ENCODE measurements around the gene LLGL1. TPM values are rescaled to one million over a fixed set of nuclear protein-coding genes. Genes with fewer than 3 reads are reported as not detected.
A peak's percentile ranks its signal among the peaks of the same experiment; 100 is the strongest.

Gene LLGL1
- total RNA-seq, 2 experiments from 2014 or later: 17.5 to 18.4 TPM

GRCh38 chr17:18184143-18185031 is 41.0 kb upstream of the LLGL1 start:
- ATAC-seq: no peak
- peaks cover 51% of the 10 kb centered on the region for H3K4me1 Mint-ChIP-seq
- POLR2A ChIA-PET: interaction anchor here (0.6 to 1.9 kb wide), 3 partner anchors 26 to 358 kb away, joined by 3 to 4 read pairs (median 4); no protein-coding TSS in a partner anchor
- H3K27me3 Mint-ChIP-seq: no peaks in the 10 kb centered on the region
- H3K27ac Mint-ChIP-seq: peak overlapping the region; percentile 93
- peak overlapping the region; percentile 97 for H3K4me3 Mint-ChIP-seq
- intact Hi-C loops (cut with DNase I, micrococcal nuclease): loop anchor here (5.0 kb wide), 4 partner anchors 43 to 598 kb away; partner anchors contain the start of genes DRG2 (in 1 of the 2), LLGL1 (in 1 of the 2) and TVP23B (in 1 of the 2)
- peaks cover 46% of the 10 kb centered on the region for H3K36me3 Mint-ChIP-seq (ENCODE audit: low read depth)
- CTCF ChIA-PET: interaction anchor here (0.6 to 5.8 kb wide), 10 partner anchors 11 to 1055 kb away, joined by 3 to 23 read pairs (median 4); no protein-coding TSS in a partner anchor
- DNase-seq: peak; percentile 88
- H3K9me3 Mint-ChIP-seq (ENCODE audit: low read depth): no peaks in the 10 kb centered on the region

DNA sequence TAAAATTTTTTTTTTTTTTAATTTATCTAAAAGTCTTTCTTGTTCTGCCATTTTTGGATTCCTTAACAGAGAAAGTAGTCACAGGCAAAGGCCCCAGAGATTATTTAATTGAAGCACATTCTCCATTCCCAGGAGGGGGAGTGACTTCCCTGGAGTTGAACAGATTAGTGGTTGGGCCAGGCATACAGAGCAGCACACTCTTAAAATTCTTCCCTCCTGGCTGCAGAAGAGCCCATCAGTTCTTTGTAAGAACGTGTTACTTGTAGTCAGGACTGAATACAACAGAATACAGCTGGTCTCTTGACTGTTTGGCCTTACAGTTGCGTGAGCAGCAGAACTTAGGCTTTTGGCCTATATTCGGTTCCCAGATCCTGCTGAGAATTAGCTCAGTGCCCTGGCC is 40.0 kb upstream of the LLGL1 start:
- ATAC-seq (no peak), DNase-seq (no peak)
- H3K9me3 Mint-ChIP-seq (ENCODE audit: low read depth): no peaks in the 10 kb centered on the region
- intact Hi-C loops (cut with DNase I, micrococcal nuclease): no loop called here
- H3K27me3 Mint-ChIP-seq: no peaks in the 10 kb centered on the region
- peak overlapping the region; percentile 97 for H3K4me3 Mint-ChIP-seq
- peaks cover 57% of the 10 kb centered on the region for H3K4me1 Mint-ChIP-seq
- H3K36me3 Mint-ChIP-seq (ENCODE audit: low read depth): peaks cover 54% of the 10 kb centered on the region
- H3K27ac Mint-ChIP-seq: peak overlapping the region; percentile 93
- ChIA-PET POLR2A (no interaction called here), CTCF (interaction anchor here (0.7 to 5.8 kb wide), 7 partner anchors 12 to 1056 kb away, joined by 3 to 23 read pairs (median 4); no protein-coding TSS in a partner anchor)

DNA sequence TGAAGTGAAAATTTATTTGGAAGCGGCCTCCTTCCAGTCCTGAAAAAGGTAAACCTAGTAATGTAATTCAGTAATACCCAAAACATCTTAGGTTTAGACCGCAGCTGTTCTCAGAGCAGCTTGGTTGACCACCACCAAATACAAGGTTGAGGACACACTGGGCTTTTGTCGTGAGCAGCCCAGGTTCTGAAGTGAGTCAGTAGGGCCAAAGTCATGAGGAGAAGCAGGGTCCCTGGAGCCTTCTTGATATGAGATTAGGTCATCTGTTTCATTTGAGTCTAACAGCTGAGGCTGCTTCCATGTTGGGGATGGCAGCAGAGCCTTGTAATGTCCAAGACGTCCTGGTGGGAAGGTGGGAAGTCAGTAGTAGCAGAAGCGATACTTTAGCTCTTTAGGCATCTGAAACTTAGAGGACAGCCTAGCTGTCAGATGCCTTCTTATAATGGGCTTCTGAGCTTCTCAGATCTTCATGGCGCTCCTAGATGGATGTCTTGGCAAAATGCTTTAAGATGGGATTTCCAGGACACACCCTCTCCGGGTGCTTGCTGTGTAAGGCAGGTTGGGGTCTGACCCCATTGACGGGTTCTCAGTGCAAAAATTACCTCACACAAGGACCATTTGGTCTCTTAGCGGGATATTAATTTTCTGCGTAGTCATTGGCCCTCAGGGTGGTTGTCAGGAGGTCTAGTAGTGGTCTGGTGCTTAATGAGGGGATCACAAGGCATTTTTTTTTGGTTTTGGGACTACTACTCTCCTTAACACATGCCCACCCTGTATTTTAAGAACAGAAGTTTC is 39.4 kb upstream of the LLGL1 start:
- DNase-seq (no peak), ATAC-seq (no peak)
- CTCF ChIA-PET: interaction anchor here (0.5 to 5.8 kb wide), 6 partner anchors 11 to 45 kb away, joined by 3 to 23 read pairs (median 4); no protein-coding TSS in a partner anchor
- Mint-ChIP-seq H3K4me1 (peaks cover 57% of the 10 kb centered on the region), H3K27ac (peak overlapping the region; percentile 93), H3K36me3 (ENCODE audit: low read depth) (peaks cover 60% of the 10 kb centered on the region), H3K4me3 (peak overlapping the region; percentile 97), H3K27me3 (no peaks in the 10 kb centered on the region), H3K9me3 (ENCODE audit: low read depth) (no peaks in the 10 kb centered on the region)
- POLR2A ChIA-PET: no interaction called here
- intact Hi-C loops (cut with DNase I, micrococcal nuclease): no loop called here

DNA sequence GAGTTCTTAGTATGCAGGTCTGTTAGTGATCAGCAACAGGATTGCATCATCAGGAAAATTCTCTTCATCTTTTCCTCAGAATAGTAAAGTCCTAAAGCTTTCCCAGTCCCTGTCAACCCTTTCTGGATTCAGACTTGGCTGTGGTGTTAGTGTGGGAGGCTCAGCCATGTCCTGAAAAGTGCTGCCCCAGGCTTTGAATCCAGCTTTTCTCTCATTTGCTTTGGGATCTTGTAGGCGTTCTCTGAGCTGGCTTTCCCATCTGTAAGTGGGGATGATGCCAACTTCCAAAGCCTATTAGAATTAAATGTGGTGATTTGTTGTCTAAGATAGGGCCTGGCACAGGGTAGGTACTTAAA is 38.8 kb upstream of the LLGL1 start:
- Mint-ChIP-seq H3K27ac (peak overlapping the region; percentile 93), H3K9me3 (ENCODE audit: low read depth) (no peaks in the 10 kb centered on the region), H3K4me1 (peaks cover 57% of the 10 kb centered on the region), H3K36me3 (ENCODE audit: low read depth) (peaks cover 65% of the 10 kb centered on the region), H3K4me3 (peak overlapping the region; percentile 97), H3K27me3 (no peaks in the 10 kb centered on the region)
- ChIA-PET POLR2A (no interaction called here), CTCF (interaction anchor here (0.5 to 5.8 kb wide), 4 partner anchors 11 to 46 kb away, joined by 3 to 23 read pairs (median 4); no protein-coding TSS in a partner anchor)
- ATAC-seq: no peak
- intact Hi-C loops (cut with DNase I, micrococcal nuclease): no loop called here
- no peak for DNase-seq

DNA sequence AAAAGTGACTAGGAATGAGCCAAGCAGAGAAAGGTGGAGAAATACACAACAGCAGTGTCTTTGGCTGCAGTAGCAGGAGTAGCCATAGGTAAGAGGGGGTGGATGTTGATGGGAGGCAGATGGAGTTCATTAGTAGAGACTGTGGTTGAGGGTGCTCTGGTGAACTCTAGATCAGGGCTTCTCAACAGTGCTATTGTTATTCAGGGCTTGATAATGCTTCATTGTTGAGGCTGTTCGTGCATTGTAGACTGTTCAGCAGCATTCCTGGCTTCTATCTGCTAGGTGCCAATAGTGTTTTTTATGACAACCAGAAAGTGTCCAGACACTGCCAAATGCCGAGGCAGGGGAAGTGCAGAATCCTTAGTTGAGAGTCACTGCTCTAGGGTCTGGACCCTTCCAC is 38.2 kb upstream of the LLGL1 start:
- H3K4me3 Mint-ChIP-seq: peak overlapping the region; percentile 97
- no peak for DNase-seq
- peak overlapping the region; percentile 93 for H3K27ac Mint-ChIP-seq
- intact Hi-C loops (cut with DNase I, micrococcal nuclease): no loop called here
- no peaks in the 10 kb centered on the region for H3K27me3 Mint-ChIP-seq
- ChIA-PET POLR2A (no interaction called here), CTCF (interaction anchor here (0.7 to 5.8 kb wide), 2 partner anchors 11 to 70 kb away, joined by 3 to 23 read pairs; no protein-coding TSS in a partner anchor)
- no peaks in the 10 kb centered on the region for H3K9me3 Mint-ChIP-seq (ENCODE audit: low read depth)
- H3K4me1 Mint-ChIP-seq: peaks cover 57% of the 10 kb centered on the region
- ATAC-seq: no peak
- H3K36me3 Mint-ChIP-seq (ENCODE audit: low read depth): peaks cover 65% of the 10 kb centered on the region

GRCh38 chr17:18187821-18188761 is 37.3 kb upstream of the LLGL1 start:
- Mint-ChIP-seq H3K36me3 (ENCODE audit: low read depth) (peaks cover 68% of the 10 kb centered on the region), H3K4me3 (peak overlapping the region; percentile 97), H3K27me3 (no peaks in the 10 kb centered on the region), H3K27ac (peak overlapping the region; percentile 93), H3K9me3 (ENCODE audit: low read depth) (no peaks in the 10 kb centered on the region), H3K4me1 (peaks cover 60% of the 10 kb centered on the region)
- CTCF ChIA-PET: interaction anchor here (0.7 to 5.8 kb wide), 5 partner anchors 10 to 227 kb away, joined by 3 to 23 read pairs (median 3); no protein-coding TSS in a partner anchor
- intact Hi-C loops (cut with DNase I, micrococcal nuclease): loop anchor here in 1 of 2 experiments (1.0 kb wide), 1 partner anchor 47 kb away; no protein-coding TSS in a partner anchor
- DNase-seq: peak; percentile 41
- POLR2A ChIA-PET: no interaction called here
- no peak for ATAC-seq

- Mint-ChIP-seq H3K9me3 (ENCODE audit: low read depth) (no peaks in the 10 kb centered on the region), H3K36me3 (ENCODE audit: low read depth) (peaks cover 72% of the 10 kb centered on the region), H3K27ac (no peak overlapping the region), H3K27me3 (no peaks in the 10 kb centered on the region), H3K4me1 (peaks cover 75% of the 10 kb centered on the region), H3K4me3 (no peak overlapping the region)
- no peak for DNase-seq
- intact Hi-C loops (cut with DNase I, micrococcal nuclease): no loop called here
- ChIA-PET POLR2A (interaction anchor here (0.6 kb wide), 1 partner anchor 21 kb away, joined by 4 read pairs; no protein-coding TSS in a partner anchor), CTCF (interaction anchor here (0.6 to 5.8 kb wide), 2 partner anchors 8 to 103 kb away, joined by 3 to 23 read pairs; no protein-coding TSS in a partner anchor)
- no peak for ATAC-seq
These were observed 34.7 kb upstream of the LLGL1 start for GRCh38 chr17:18190628-18191235.

DNA sequence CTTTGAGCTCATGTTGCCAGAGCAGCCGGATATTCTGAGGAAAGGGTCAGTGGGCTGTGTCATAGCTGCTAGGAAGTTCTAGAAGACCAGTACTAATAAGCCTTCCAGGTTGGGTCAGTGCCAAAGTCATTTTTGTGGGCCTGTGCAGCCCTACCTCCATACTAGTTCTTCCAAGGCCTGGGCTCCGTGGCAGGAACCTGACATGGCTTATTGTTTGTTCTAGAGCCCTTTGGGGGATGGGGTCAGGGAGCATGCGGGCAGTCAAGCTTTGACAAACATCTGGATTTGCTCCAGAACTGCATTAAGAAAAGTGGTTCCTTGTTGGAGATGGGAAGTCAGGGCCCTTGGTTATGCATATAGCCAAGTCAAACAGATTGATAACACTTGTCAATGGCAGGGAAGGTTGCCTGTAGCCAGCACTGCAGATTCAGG is 34.2 kb upstream of the LLGL1 start:
- no peak overlapping the region for H3K27ac Mint-ChIP-seq
- H3K36me3 Mint-ChIP-seq (ENCODE audit: low read depth): peaks cover 71% of the 10 kb centered on the region
- peaks cover 77% of the 10 kb centered on the region for H3K4me1 Mint-ChIP-seq
- no peaks in the 10 kb centered on the region for H3K9me3 Mint-ChIP-seq (ENCODE audit: low read depth)
- CTCF ChIA-PET: interaction anchor here (0.6 kb wide), 1 partner anchor 103 kb away, joined by 3 read pairs; no protein-coding TSS in a partner anchor
- POLR2A ChIA-PET: no interaction called here
- H3K4me3 Mint-ChIP-seq: no peak overlapping the region
- DNase-seq (no peak), ATAC-seq (no peak)
- H3K27me3 Mint-ChIP-seq: no peaks in the 10 kb centered on the region
- intact Hi-C loops (cut with DNase I, micrococcal nuclease): no loop called here

- no peak overlapping the region for H3K4me3 Mint-ChIP-seq
- ATAC-seq (no peak), DNase-seq (peak; percentile 22)
- no peaks in the 10 kb centered on the region for H3K9me3 Mint-ChIP-seq (ENCODE audit: low read depth)
- no peak overlapping the region for H3K27ac Mint-ChIP-seq
- peaks cover 73% of the 10 kb centered on the region for H3K4me1 Mint-ChIP-seq
- H3K36me3 Mint-ChIP-seq (ENCODE audit: low read depth): peaks cover 70% of the 10 kb centered on the region
- ChIA-PET CTCF (no interaction called here), POLR2A (no interaction called here)
- intact Hi-C loops (cut with DNase I, micrococcal nuclease): no loop called here
- no peaks in the 10 kb centered on the region for H3K27me3 Mint-ChIP-seq
These were observed 33.5 kb upstream of the LLGL1 start for GRCh38 chr17:18191967-18192366.

DNA sequence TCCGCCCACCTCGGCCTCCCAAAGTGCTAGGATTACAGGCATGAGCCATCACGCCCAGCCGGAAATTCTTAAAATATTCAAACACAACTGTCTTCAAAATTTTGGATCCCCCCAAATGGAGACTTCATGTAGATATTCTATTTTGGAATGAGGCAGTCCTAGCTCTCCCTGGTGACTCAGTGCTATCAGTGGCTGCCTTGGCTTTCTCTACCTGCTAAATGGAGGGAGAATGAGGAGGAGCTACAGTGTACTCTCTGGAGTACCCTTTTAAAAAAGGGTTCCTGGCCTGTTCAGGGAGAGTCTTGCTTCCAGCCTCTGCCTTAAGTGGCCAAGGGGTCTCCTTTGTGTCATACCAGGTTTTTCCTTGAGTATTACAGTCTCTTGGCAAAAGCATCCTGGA is 31.0 kb upstream of the LLGL1 start:
- intact Hi-C loops (cut with DNase I, micrococcal nuclease): no loop called here
- H3K27me3 Mint-ChIP-seq: no peaks in the 10 kb centered on the region
- POLR2A ChIA-PET: no interaction called here
- DNase-seq: no peak
- peaks cover 69% of the 10 kb centered on the region for H3K36me3 Mint-ChIP-seq (ENCODE audit: low read depth)
- CTCF ChIA-PET: no interaction called here
- no peaks in the 10 kb centered on the region for H3K9me3 Mint-ChIP-seq (ENCODE audit: low read depth)
- no peak for ATAC-seq
- peaks cover 71% of the 10 kb centered on the region for H3K4me1 Mint-ChIP-seq
- H3K4me3 Mint-ChIP-seq: no peak overlapping the region
- H3K27ac Mint-ChIP-seq: no peak overlapping the region

Measured in activated CD4-positive, alpha-beta T cell treated with anti-CD3 and anti-CD28 coated beads for 36 hours (primary cell).